Thyroid gland (tissue), 4 donors: ENCODE results near the gene LIX1L. TPM values are rescaled to one million over a fixed set of nuclear protein-coding genes. Genes with fewer than 3 reads are reported as not detected.

Experiments
- DNase-seq, 2 donors: peaks; one replicate each; pipeline ENCODE4 v3.0.0-alpha.2; 2019
- H3K27ac ChIP-seq, 3 donors: fragments of 200-600 bp; sonication (generic); 1 replicate in 2 of 3; 2 replicates in 1 of 3; pipeline ENCODE4 v1.5.1; 2016 to 2019; ENCODE audit warnings: mild to moderate bottlenecking in 1 of 3, moderate library complexity in 1 of 3
- H3K27me3 ChIP-seq: fragments of 200-600 bp; sonication (generic); one replicate; pipeline ENCODE4 v1.5.1; 2019
- H3K36me3 ChIP-seq, 2 donors: fragments of 200-600 bp; sonication (generic); one replicate each; pipeline ENCODE4 v1.5.1; 2016 to 2019
- H3K4me1 ChIP-seq, 2 donors: fragments of 200-600 bp; sonication (generic); one replicate each; pipeline ENCODE4 v1.5.1; 2017 to 2019
- H3K4me3 ChIP-seq, 3 donors: fragments of 200-600 bp; sonication (generic); replicated peaks in 1 of 3; 1 replicate in 2 of 3; 2 replicates in 1 of 3; pipeline ENCODE4 v1.5.1; 2016; ENCODE audit warnings: mild to moderate bottlenecking in 1 of 3
- H3K9me3 ChIP-seq: fragments of 200-600 bp; sonication (generic); one replicate; pipeline ENCODE4 v1.5.1; 2017
- CTCF ChIP-seq, 6 experiments: fragments of 200-600 bp in 3 of 6; fragments of 450-650 bp in 3 of 6; sonication (generic) in 3 of 6; IDR thresholded peaks; one replicate each; pipeline ENCODE4 v1.5.1; 2016 to 2019; ENCODE audit warnings: antibody characterized with exemption in 6 of 6, mild to moderate bottlenecking in 2 of 6, inconsistent platforms in 1 of 6, moderate library complexity in 1 of 6
- POLR2A ChIP-seq, 2 donors: fragments of 450-650 bp; IDR thresholded peaks; one replicate each; pipeline ENCODE4 v1.6.1; 2017; ENCODE audit warnings: antibody characterized with exemption in 2 of 2, mild to moderate bottlenecking in 2 of 2, moderate library complexity in 1 of 2
- WGBS, 2 donors: methylation state at CpG; one replicate each; pipeline ENCODE4 v1.1.5; 2017; 5-methylcytosine and 5-hydroxymethylcytosine counted together
- intact Hi-C: fragments of 100-400 bp; cut with DNase I; formaldehyde crosslinking; loops from one replicate; pipeline ENCODE4 v1.15.1; 2023
- total RNA-seq, 4 donors: library from RNA; depleted of rRNA; stranded (reverse); fragments of >200 nt; gene quantifications; one replicate each; pipeline ENCODE4 v1.2.3, GENCODE V29; 2016

The LIX1L gene
- total RNA-seq, 4 donors from 2014 or later = 18.7 to 26.9 (median 20.3) TPM

- Histone ChIP-seq H3K9me3 (no peaks in the 10 kb centered on the region), H3K27me3 (no peaks in the 10 kb centered on the region), H3K27ac (peak overlapping the region; percentile 94 to 96 (median 95)), H3K4me1 (peaks cover 22 to 36% of the 10 kb centered on the region in 2 donors), H3K4me3 (peak overlapping the region; percentile 31 to 97 (median 82)), H3K36me3 (peaks cover 40 to 44% of the 10 kb centered on the region in 2 donors)
- WGBS, 2 donors = 12 to 40% methylated on average over 10 of the region's 10 CpGs
- intact Hi-C loops = no loop called here
- no peak for TF ChIP-seq POLR2A (IDR thresholded peaks at IDR 0.05)
- TF ChIP-seq CTCF (IDR thresholded peaks at IDR 0.05) = no peak
- peak in 1 of 2 donors; percentile 8 for DNase-seq
These were observed 36.7 kb upstream of the LIX1L start for GRCh38 chr1:145994391-145995120.

DNA sequence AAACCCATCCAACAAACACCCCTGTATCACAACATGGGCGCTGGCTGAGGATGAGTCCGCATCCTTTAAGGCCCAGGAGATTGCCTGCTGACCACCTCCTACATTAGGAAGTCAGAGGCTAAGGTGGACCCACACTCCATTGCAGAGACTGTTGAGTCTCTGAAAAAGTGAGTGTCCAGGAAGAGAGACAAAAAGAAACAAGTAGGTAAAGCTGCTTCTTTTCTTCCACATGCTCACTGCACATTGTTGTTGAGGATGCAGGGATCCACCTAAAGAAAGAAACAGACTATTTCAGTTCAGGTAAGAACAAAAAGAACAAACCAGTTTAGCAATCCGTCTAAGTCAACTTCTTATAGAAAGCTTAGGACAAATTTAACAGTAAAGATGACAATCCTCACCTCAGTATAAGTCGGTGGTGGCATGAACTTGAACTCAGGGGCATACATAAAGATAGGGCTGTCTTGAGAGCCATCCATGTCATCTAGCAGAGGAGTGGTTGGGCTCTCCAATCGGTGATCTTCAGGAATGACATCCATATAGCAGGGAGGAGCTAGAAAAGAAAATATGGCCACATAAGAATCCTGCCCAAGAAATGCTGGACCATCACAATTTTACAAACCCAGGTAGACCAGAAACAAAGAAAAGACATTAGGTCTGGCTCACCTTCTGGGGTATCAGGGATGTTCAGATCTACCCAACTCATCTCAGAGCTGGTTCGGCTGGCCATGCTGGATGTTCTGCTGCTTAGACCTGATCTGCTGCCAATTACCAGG, 36.0 kb upstream of the LIX1L start:
- Histone ChIP-seq H3K36me3 (peaks cover 40 to 44% of the 10 kb centered on the region in 2 donors), H3K9me3 (no peaks in the 10 kb centered on the region), H3K4me3 (peak overlapping the region; percentile 31 to 97 (median 82)), H3K27me3 (no peaks in the 10 kb centered on the region), H3K27ac (peak overlapping the region; percentile 94 to 96 (median 95)), H3K4me1 (peaks cover 19 to 30% of the 10 kb centered on the region in 2 donors)
- TF ChIP-seq POLR2A (IDR thresholded peaks at IDR 0.05) = peak in 1 of 2 donors; percentile 1
- no peak for TF ChIP-seq CTCF (IDR thresholded peaks at IDR 0.05)
- intact Hi-C loops = no loop called here
- DNase-seq = peak in 1 of 2 donors; percentile 6
- 30 to 39% methylated on average over 6 of the region's 6 CpGs for WGBS, 2 donors

DNA sequence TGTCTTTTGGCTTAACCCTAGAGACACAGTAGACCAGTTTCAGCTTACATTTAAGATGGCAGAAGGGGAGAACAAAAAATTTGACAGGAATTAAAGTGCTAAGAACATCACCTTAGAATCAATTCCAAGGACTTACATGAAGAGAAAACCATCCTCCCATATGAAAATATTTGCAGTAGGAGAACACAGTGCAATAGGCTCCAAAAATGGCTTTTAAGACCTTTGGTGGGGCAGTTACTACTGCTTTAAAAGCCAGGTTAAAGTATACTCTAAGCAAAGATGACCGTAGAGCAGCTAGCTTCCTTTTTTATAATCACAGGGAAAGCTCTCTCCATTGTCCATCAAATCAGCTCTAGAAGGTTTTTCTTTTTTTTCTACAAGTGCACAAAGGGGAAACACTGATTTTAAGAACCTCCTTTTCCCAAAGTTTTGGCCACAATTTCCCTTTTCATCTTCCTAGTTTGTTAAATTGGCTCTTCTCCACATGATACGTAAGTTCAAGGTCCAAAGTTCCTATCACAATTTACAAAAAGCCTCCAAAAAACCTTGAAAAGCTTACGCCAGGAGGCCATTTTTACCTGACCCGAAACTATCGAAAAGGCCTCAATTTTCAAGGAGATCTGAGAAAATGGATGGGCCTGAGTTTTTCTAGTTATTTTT, 35.3 kb upstream of the LIX1L start:
- Histone ChIP-seq H3K27me3 (no peaks in the 10 kb centered on the region), H3K36me3 (peaks cover 40 to 44% of the 10 kb centered on the region in 2 donors), H3K27ac (peak overlapping the region; percentile 94 to 96 (median 95)), H3K4me3 (peak overlapping the region; percentile 8 to 97 (median 82)), H3K9me3 (no peaks in the 10 kb centered on the region), H3K4me1 (peaks cover 22 to 26% of the 10 kb centered on the region in 2 donors)
- WGBS, 2 donors = 49 to 71% methylated on average over 5 of the region's 5 CpGs
- TF ChIP-seq CTCF (IDR thresholded peaks at IDR 0.05) (no peak), POLR2A (IDR thresholded peaks at IDR 0.05) (no peak)
- no peak for DNase-seq
- intact Hi-C loops = no loop called here

- 65 to 84% methylated on average over 1 of the region's 1 CpG for WGBS, 2 donors
- peaks cover 40 to 44% of the 10 kb centered on the region in 2 donors for H3K36me3 ChIP-seq
- DNase-seq = peak in 1 of 2 donors; percentile 4
- peaks cover 20 to 28% of the 10 kb centered on the region in 2 donors for H3K4me1 ChIP-seq
- TF ChIP-seq POLR2A (IDR thresholded peaks at IDR 0.05) (peak in 1 of 2 donors; percentile 45), CTCF (IDR thresholded peaks at IDR 0.05) (no peak)
- intact Hi-C loops = no loop called here
- peak overlapping the region; percentile 94 to 96 (median 95) for H3K27ac ChIP-seq
- H3K27me3 ChIP-seq = no peaks in the 10 kb centered on the region
- H3K4me3 ChIP-seq = peak overlapping the region; percentile 8 to 97 (median 82)
- H3K9me3 ChIP-seq = no peaks in the 10 kb centered on the region
These were observed 34.7 kb upstream of the LIX1L start for GRCh38 chr1:145992502-145992936.
